Measurements from ENCODE around the gene FAM151A.

Gene FAM151A

GRCh38 chr1:54597455-54598030 lies 25.8 kb downstream of the FAM151A start:
- Histone ChIP-seq H3K27me3 (ENCODE audit: control insufficient read depth in 1 of 2, insufficient read depth in 1 of 2, low read length in 2 of 2) (no peaks in the 10 kb centered on the region), H3K27ac (ENCODE audit: low read length, poor library complexity, severe bottlenecking) (no peak overlapping the region), H4K8ac (ENCODE audit: low read length) (no peak overlapping the region), H4K91ac (ENCODE audit: low read length) (no peak overlapping the region), H3K4me1 (ENCODE audit: control insufficient read depth, insufficient read depth, low read depth, low read length) (peaks cover 26% of the 10 kb centered on the region), H3K9me3 (ENCODE audit: control insufficient read depth, low read length) (no peaks in the 10 kb centered on the region), H3K23ac (ENCODE audit: low read length in 2 of 2) (no peak overlapping the region), H2BK120ac (ENCODE audit: low read depth, low read length) (no peak overlapping the region), H3K14ac (ENCODE audit: low read length in 2 of 2) (no peak overlapping the region), H3K4me3 (ENCODE audit: insufficient read depth in 1 of 2, low read depth in 1 of 2, low read length in 2 of 2) (no peak overlapping the region), H3K36me3 (ENCODE audit: control insufficient read depth in 1 of 2, insufficient read depth in 2 of 2, low read depth in 1 of 2, low read length in 2 of 2) (no peaks in the 10 kb centered on the region), H2AK5ac (ENCODE audit: low read length, severe bottlenecking) (peak overlapping the region; percentile 24), H2BK15ac (ENCODE audit: low read depth, poor library complexity, severe bottlenecking) (no peak overlapping the region), H2BK12ac (ENCODE audit: low read length in 2 of 2) (no peak overlapping the region), H2AFZ (ENCODE audit: low read depth, low read length) (no peak overlapping the region), H3K18ac (ENCODE audit: low read depth in 1 of 2, low read length in 2 of 2) (no peak overlapping the region), H3K4me2 (ENCODE audit: low read length, poor library complexity, severe bottlenecking) (no peak overlapping the region), H3K9ac (ENCODE audit: low read length) (no peak overlapping the region), H2BK5ac (ENCODE audit: low read depth, low read length, poor library complexity, severe bottlenecking) (no peak overlapping the region), H3K79me1 (replicated peaks; ENCODE audit: low read length, poor library complexity, severe bottlenecking) (no peaks in the 10 kb centered on the region), H3K4ac (ENCODE audit: low read depth in 1 of 2, low read length in 2 of 2) (no peak overlapping the region)
- no peak for DNase-seq
- WGBS: 80% methylated on average over 2 of the region's 3 CpGs

- no peak overlapping the region for H2BK15ac ChIP-seq (ENCODE audit: low read depth, poor library complexity, severe bottlenecking)
- no peak overlapping the region for H2BK5ac ChIP-seq (ENCODE audit: low read depth, low read length, poor library complexity, severe bottlenecking)
- H3K4me2 ChIP-seq (ENCODE audit: low read length, poor library complexity, severe bottlenecking): no peak overlapping the region
- no peak overlapping the region for H3K27ac ChIP-seq (ENCODE audit: low read length, poor library complexity, severe bottlenecking)
- H2AFZ ChIP-seq (ENCODE audit: low read depth, low read length): no peak overlapping the region
- H3K36me3 ChIP-seq (ENCODE audit: control insufficient read depth in 1 of 2, insufficient read depth in 2 of 2, low read depth in 1 of 2, low read length in 2 of 2): no peaks in the 10 kb centered on the region
- H3K4me1 ChIP-seq (ENCODE audit: control insufficient read depth, insufficient read depth, low read depth, low read length): peaks cover 22% of the 10 kb centered on the region
- no peaks in the 10 kb centered on the region for H3K79me1 ChIP-seq (replicated peaks; ENCODE audit: low read length, poor library complexity, severe bottlenecking)
- no peak overlapping the region for H2BK12ac ChIP-seq (ENCODE audit: low read length in 2 of 2)
- no peak overlapping the region for H3K4me3 ChIP-seq (ENCODE audit: insufficient read depth in 1 of 2, low read depth in 1 of 2, low read length in 2 of 2)
- DNase-seq: no peak
- no peak overlapping the region for H4K8ac ChIP-seq (ENCODE audit: low read length)
- no peaks in the 10 kb centered on the region for H3K27me3 ChIP-seq (ENCODE audit: control insufficient read depth in 1 of 2, insufficient read depth in 1 of 2, low read length in 2 of 2)
- H2BK120ac ChIP-seq (ENCODE audit: low read depth, low read length): no peak overlapping the region
- H3K18ac ChIP-seq (ENCODE audit: low read depth in 1 of 2, low read length in 2 of 2): no peak overlapping the region
- no peak overlapping the region for H3K23ac ChIP-seq (ENCODE audit: low read length in 2 of 2)
- no peak overlapping the region for H3K9ac ChIP-seq (ENCODE audit: low read length)
- H2AK5ac ChIP-seq (ENCODE audit: low read length, severe bottlenecking): no peak overlapping the region
- no peaks in the 10 kb centered on the region for H3K9me3 ChIP-seq (ENCODE audit: control insufficient read depth, low read length)
- no peak overlapping the region for H3K14ac ChIP-seq (ENCODE audit: low read length in 2 of 2)
- 93% methylated on average over 3 of the region's 3 CpGs for WGBS
- no peak overlapping the region for H4K91ac ChIP-seq (ENCODE audit: low read length)
- H3K4ac ChIP-seq (ENCODE audit: low read depth in 1 of 2, low read length in 2 of 2): no peak overlapping the region
These were observed 26.6 kb downstream of the FAM151A start for GRCh38 chr1:54596756-54597155.

- Histone ChIP-seq H2BK120ac (ENCODE audit: low read depth, low read length) (no peak overlapping the region), H3K4ac (ENCODE audit: low read depth in 1 of 2, low read length in 2 of 2) (no peak overlapping the region), H3K4me1 (ENCODE audit: control insufficient read depth, insufficient read depth, low read depth, low read length) (peaks cover 15% of the 10 kb centered on the region), H2AFZ (ENCODE audit: low read depth, low read length) (no peak overlapping the region), H3K9ac (ENCODE audit: low read length) (no peak overlapping the region), H3K27ac (ENCODE audit: low read length, poor library complexity, severe bottlenecking) (no peak overlapping the region), H3K18ac (ENCODE audit: low read depth in 1 of 2, low read length in 2 of 2) (no peak overlapping the region), H2BK12ac (ENCODE audit: low read length in 2 of 2) (no peak overlapping the region), H3K79me1 (replicated peaks; ENCODE audit: low read length, poor library complexity, severe bottlenecking) (no peaks in the 10 kb centered on the region), H2BK15ac (ENCODE audit: low read depth, poor library complexity, severe bottlenecking) (no peak overlapping the region), H2AK5ac (ENCODE audit: low read length, severe bottlenecking) (no peak overlapping the region), H3K4me3 (ENCODE audit: insufficient read depth in 1 of 2, low read depth in 1 of 2, low read length in 2 of 2) (no peak overlapping the region), H2BK5ac (ENCODE audit: low read depth, low read length, poor library complexity, severe bottlenecking) (no peak overlapping the region), H3K27me3 (ENCODE audit: control insufficient read depth in 1 of 2, insufficient read depth in 1 of 2, low read length in 2 of 2) (no peaks in the 10 kb centered on the region), H4K91ac (ENCODE audit: low read length) (peak overlapping the region; percentile 54), H3K36me3 (ENCODE audit: control insufficient read depth in 1 of 2, insufficient read depth in 2 of 2, low read depth in 1 of 2, low read length in 2 of 2) (no peaks in the 10 kb centered on the region), H4K8ac (ENCODE audit: low read length) (no peak overlapping the region), H3K14ac (ENCODE audit: low read length in 2 of 2) (no peak overlapping the region), H3K4me2 (ENCODE audit: low read length, poor library complexity, severe bottlenecking) (no peak overlapping the region), H3K9me3 (ENCODE audit: control insufficient read depth, low read length) (no peaks in the 10 kb centered on the region), H3K23ac (ENCODE audit: low read length in 2 of 2) (peak overlapping the region in 1 of 2 experiments; percentile 14)
- DNase-seq: no peak
- WGBS: 85% methylated on average over 3 of the region's 3 CpGs
These were observed 27.3 kb downstream of the FAM151A start for GRCh38 chr1:54595956-54596498.

- Histone ChIP-seq H3K4me3 (ENCODE audit: insufficient read depth in 1 of 2, low read depth in 1 of 2, low read length in 2 of 2) (no peak overlapping the region), H2BK15ac (ENCODE audit: low read depth, poor library complexity, severe bottlenecking) (no peak overlapping the region), H3K36me3 (ENCODE audit: control insufficient read depth in 1 of 2, insufficient read depth in 2 of 2, low read depth in 1 of 2, low read length in 2 of 2) (no peaks in the 10 kb centered on the region), H3K9ac (ENCODE audit: low read length) (no peak overlapping the region), H3K27ac (ENCODE audit: low read length, poor library complexity, severe bottlenecking) (no peak overlapping the region), H4K8ac (ENCODE audit: low read length) (no peak overlapping the region), H3K23ac (ENCODE audit: low read length in 2 of 2) (no peak overlapping the region), H2BK5ac (ENCODE audit: low read depth, low read length, poor library complexity, severe bottlenecking) (no peak overlapping the region), H3K4ac (ENCODE audit: low read depth in 1 of 2, low read length in 2 of 2) (no peak overlapping the region), H2AK5ac (ENCODE audit: low read length, severe bottlenecking) (no peak overlapping the region), H3K79me1 (replicated peaks; ENCODE audit: low read length, poor library complexity, severe bottlenecking) (no peaks in the 10 kb centered on the region), H3K4me2 (ENCODE audit: low read length, poor library complexity, severe bottlenecking) (no peak overlapping the region), H3K27me3 (ENCODE audit: control insufficient read depth in 1 of 2, insufficient read depth in 1 of 2, low read length in 2 of 2) (no peaks in the 10 kb centered on the region), H3K4me1 (ENCODE audit: control insufficient read depth, insufficient read depth, low read depth, low read length) (peaks cover 11% of the 10 kb centered on the region), H2AFZ (ENCODE audit: low read depth, low read length) (no peak overlapping the region), H3K14ac (ENCODE audit: low read length in 2 of 2) (no peak overlapping the region), H3K9me3 (ENCODE audit: control insufficient read depth, low read length) (no peaks in the 10 kb centered on the region), H3K18ac (ENCODE audit: low read depth in 1 of 2, low read length in 2 of 2) (no peak overlapping the region), H2BK120ac (ENCODE audit: low read depth, low read length) (no peak overlapping the region), H2BK12ac (ENCODE audit: low read length in 2 of 2) (no peak overlapping the region), H4K91ac (ENCODE audit: low read length) (no peak overlapping the region)
- no peak for DNase-seq
- 95% methylated on average over 16 of the region's 16 CpGs for WGBS
These were observed 28.9 kb downstream of the FAM151A start for GRCh38 chr1:54594463-54594862.
